ENCODE results near the gene HS3ST3B1. TPM values are rescaled to one million over a fixed set of nuclear protein-coding genes. Genes with fewer than 3 reads are reported as not detected.
A peak's percentile ranks its signal among the peaks of the same experiment; 100 is the strongest.

Gene HS3ST3B1
- total RNA-seq, 2 experiments from 2014 or later, result 4.9 to 5.1 TPM

DNA sequence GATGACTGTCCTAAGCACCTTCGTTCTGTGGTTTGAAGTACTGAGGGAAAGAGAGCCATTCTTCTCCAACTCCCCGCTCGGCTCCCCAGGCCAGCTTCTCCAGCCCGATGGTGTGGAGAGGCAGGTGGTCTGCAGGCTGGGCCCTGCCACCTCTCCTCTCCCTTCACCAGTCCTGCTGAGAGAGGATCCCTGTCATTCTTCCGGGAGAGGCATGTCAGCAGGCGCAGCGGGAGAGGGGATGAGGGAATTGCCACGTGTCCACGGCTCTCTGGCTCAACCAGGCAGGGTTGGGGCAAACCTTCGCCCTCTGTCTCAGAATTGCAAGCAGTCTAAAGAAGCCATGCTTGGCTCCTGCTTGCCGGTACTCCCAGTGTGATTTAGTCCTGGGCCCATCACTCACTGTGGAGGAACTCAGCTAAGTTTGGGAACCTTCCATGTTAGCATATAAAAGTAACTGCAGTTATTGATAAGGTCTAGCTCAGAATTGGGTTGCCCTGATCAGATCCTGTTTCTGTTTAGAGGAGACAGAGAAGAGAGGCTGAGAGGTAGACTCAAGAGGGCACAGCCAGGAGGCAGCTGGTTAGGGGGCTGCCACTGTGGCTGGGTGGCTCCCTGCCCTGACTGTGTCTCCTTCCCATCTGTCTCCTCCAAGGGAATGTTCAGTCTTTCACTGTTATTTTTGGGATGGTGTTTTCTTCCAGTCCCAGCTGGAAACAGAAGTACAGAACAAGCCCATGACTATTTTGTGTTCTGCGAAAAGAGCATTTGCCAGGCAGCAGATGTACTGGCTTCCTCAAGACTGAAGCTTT lies 17.4 kb downstream of the HS3ST3B1 start:
- peaks cover 6% of the 10 kb centered on the region for H3K36me3 Mint-ChIP-seq (ENCODE audit: low read depth)
- H3K27me3 Mint-ChIP-seq, result no peaks in the 10 kb centered on the region
- ChIA-PET CTCF (interaction anchor here (1.2 to 2.4 kb wide), 5 partner anchors 8 to 257 kb away, joined by 3 to 14 read pairs (median 6); partner anchors contain the start of gene HS3ST3B1), POLR2A (interaction anchor here (0.7 to 1.6 kb wide), 8 partner anchors 9 to 111 kb away, joined by 3 to 6 read pairs (median 4); no protein-coding TSS in a partner anchor)
- intact Hi-C loops (cut with micrococcal nuclease), result no loop called here
- H3K4me3 Mint-ChIP-seq, result no peak overlapping the region
- no peaks in the 10 kb centered on the region for H3K9me3 Mint-ChIP-seq
- H3K27ac Mint-ChIP-seq, result no peak overlapping the region
- no peak for DNase-seq
- ATAC-seq, result no peak
- TF ChIP-seq, protein P1, sequence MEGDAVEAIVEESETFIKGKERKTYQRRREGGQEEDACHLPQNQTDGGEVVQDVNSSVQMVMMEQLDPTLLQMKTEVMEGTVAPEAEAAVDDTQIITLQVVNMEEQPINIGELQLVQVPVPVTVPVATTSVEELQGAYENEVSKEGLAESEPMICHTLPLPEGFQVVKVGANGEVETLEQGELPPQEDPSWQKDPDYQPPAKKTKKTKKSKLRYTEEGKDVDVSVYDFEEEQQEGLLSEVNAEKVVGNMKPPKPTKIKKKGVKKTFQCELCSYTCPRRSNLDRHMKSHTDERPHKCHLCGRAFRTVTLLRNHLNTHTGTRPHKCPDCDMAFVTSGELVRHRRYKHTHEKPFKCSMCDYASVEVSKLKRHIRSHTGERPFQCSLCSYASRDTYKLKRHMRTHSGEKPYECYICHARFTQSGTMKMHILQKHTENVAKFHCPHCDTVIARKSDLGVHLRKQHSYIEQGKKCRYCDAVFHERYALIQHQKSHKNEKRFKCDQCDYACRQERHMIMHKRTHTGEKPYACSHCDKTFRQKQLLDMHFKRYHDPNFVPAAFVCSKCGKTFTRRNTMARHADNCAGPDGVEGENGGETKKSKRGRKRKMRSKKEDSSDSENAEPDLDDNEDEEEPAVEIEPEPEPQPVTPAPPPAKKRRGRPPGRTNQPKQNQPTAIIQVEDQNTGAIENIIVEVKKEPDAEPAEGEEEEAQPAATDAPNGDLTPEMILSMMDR (IDR thresholded peaks at IDR 0.05), result no peak
- peaks cover 76% of the 10 kb centered on the region for H3K4me1 Mint-ChIP-seq (ENCODE audit: low read depth)

DNA sequence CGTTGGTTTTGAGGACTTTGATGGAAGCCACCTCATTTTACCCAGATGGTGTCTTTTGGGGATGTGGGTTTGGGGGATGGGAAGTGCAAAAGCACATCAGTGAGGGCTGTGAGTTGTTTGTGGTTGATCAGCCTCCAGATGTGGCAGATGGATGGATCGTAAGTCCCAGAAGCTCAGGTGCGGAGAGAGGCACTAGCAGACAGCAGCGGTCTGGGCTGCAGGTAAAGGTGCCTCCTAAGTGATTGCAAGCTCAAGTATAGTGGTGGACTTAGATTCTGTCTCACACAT lies 18.0 kb downstream of the HS3ST3B1 start:
- Mint-ChIP-seq H3K27ac (no peak overlapping the region), H3K4me1 (ENCODE audit: low read depth) (peaks cover 79% of the 10 kb centered on the region), H3K9me3 (no peaks in the 10 kb centered on the region), H3K36me3 (ENCODE audit: low read depth) (peaks cover 5% of the 10 kb centered on the region), H3K27me3 (no peaks in the 10 kb centered on the region), H3K4me3 (no peak overlapping the region)
- TF ChIP-seq, protein P1 (IDR thresholded peaks at IDR 0.05), result no peak
- intact Hi-C loops (cut with micrococcal nuclease), result no loop called here
- ChIA-PET CTCF (interaction anchor here (1.2 to 2.4 kb wide), 5 partner anchors 8 to 258 kb away, joined by 3 to 14 read pairs (median 6); partner anchors contain the start of gene HS3ST3B1), POLR2A (interaction anchor here (0.7 to 1.6 kb wide), 6 partner anchors 10 to 110 kb away, joined by 3 to 6 read pairs (median 4); no protein-coding TSS in a partner anchor)
- peak; percentile 60 for ATAC-seq
- peak; percentile 66 for DNase-seq

DNA sequence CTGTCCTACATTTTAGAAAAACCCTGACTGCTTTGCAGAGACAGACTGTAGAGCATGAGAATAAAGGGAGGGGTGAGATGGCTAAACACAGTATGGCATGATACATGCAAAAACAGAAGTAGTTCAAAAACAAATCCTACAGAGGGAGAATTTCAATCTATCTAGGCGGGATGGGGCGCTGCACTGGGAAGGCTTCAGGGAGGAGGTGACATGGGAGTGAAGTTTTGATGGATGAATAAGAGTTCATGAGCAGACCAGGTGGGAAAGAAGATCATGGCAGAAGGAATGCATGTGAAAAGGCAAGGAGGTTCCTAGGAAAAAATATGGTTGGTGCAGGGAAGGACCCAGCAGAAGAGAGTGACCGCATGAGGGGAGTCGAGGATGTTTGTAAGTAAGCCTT lies 19.2 kb downstream of the HS3ST3B1 start:
- DNase-seq (no peak), ATAC-seq (no peak)
- Mint-ChIP-seq H3K27me3 (no peaks in the 10 kb centered on the region), H3K4me3 (no peak overlapping the region), H3K36me3 (ENCODE audit: low read depth) (peaks cover 2% of the 10 kb centered on the region), H3K9me3 (no peaks in the 10 kb centered on the region), H3K27ac (no peak overlapping the region), H3K4me1 (ENCODE audit: low read depth) (peaks cover 79% of the 10 kb centered on the region)
- TF ChIP-seq, protein P1 (IDR thresholded peaks at IDR 0.05), result no peak
- intact Hi-C loops (cut with micrococcal nuclease), result no loop called here
- ChIA-PET CTCF (interaction anchor here (2.4 kb wide), 1 partner anchor 18 kb away, joined by 14 read pairs; the partner anchor contains the start of gene HS3ST3B1), POLR2A (no interaction called here)

DNA sequence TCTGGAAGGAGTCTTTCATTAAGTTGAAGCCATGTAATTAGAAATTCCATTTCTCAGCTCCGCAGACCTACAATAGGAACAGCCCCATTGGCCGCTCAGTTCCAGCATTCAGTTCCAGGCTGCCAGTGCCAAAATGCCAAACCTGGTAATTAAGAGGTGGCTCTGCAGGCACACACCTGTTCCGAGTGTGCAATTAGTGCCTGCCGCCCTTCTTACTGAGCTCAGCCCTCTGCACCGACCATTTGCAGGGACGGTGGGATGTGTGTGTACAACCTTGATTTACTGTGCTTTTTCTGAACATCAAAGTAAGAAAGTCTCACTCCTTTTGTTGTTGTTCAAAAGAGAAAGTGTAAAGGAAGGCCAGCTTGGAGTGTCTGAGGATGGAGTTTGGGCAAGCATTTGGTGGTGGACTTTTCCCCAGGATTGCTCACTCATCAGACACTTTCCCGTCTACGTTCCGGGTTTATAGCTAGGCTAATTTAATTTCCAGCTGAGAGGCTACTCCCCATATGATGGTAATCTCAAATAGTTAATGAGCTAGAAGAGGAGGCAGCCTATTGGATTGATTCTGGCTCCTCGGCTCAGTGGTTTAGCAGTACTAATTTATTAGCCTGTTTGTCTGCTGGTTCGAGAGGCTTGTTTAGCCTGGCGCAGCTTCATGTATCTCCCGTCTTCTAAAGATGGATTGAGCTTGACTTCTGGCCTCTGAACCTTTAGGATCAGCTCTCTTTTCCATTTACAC lies 20.0 kb downstream of the HS3ST3B1 start:
- no peak for DNase-seq
- POLR2A ChIA-PET, result interaction anchor here (0.6 to 1.1 kb wide), 3 partner anchors 20 to 1304 kb away, joined by 3 read pairs; partner anchors contain the start of gene HS3ST3B1
- peaks cover 83% of the 10 kb centered on the region for H3K4me1 Mint-ChIP-seq (ENCODE audit: low read depth)
- H3K9me3 Mint-ChIP-seq, result peaks cover 1% of the 10 kb centered on the region
- peaks cover 3% of the 10 kb centered on the region for H3K36me3 Mint-ChIP-seq (ENCODE audit: low read depth)
- H3K27ac Mint-ChIP-seq, result peak overlapping the region; percentile 85
- CTCF ChIA-PET, result interaction anchor here (1.5 kb wide), 2 partner anchors 16 to 19 kb away, joined by 3 to 8 read pairs; partner anchors contain the start of gene HS3ST3B1
- no peak for ATAC-seq
- TF ChIP-seq, protein P1 (IDR thresholded peaks at IDR 0.05), result no peak
- H3K27me3 Mint-ChIP-seq, result no peaks in the 10 kb centered on the region
- H3K4me3 Mint-ChIP-seq, result no peak overlapping the region
- intact Hi-C loops (cut with micrococcal nuclease), result no loop called here
